GM04504 (cell line): ENCODE data around the gene SYT11.
"Not testable (repeated sequence)": the region's sequence is repeated elsewhere in the genome, so short reads cannot be mapped to it uniquely, and the experiment has no call there.

Experiments
- DNase-seq: peaks from one replicate; pipeline ENCODE4 v3.0.0-alpha.2; 2012; ENCODE audit warnings: low read depth

The SYT11 gene

GRCh38 chr1:155899683-155900082, 40.3 kb downstream of the SYT11 start:
- DNase-seq: no peak

- DNase-seq: no peak
These were observed 40.8 kb downstream of the SYT11 start for GRCh38 chr1:155900161-155900560.

DNA sequence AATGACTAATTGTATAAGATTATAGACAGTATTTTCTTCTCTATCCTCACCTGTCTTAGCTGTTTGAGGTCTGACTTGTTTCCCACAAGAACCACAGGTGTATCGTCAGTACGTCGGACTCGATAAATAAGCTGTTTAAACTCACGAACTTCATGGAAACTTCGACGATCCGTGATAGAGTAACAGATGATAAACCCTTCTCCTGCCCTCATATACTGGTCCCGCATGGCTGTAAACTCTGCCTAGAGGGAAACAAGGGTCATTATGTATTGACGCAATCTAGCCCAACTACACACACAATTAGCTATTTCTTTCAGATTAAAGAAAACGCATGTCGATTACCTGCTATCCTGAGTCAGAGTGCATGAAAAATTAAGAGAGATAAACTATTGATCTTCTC, 44.9 kb downstream of the SYT11 start:
- DNase-seq: no peak

DNA sequence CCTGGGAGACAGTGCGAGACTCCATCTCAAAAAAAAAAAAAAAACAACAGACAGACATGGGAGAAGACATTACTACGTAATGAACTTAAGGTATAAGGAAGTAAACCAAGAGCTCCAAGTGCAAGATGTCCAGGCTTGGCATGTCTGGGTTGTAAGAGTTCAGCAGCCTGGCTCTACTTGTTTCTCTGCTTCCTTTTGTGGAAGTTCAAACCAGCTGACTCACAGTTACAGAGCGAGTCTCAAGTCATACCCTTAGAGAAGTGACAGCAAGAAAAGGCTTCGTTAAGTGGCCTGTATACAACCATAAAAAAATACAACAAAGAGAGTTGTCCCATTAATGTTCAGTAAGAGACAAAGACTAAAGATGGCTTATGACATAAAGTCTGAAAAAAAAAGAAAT, 50.5 kb downstream of the SYT11 start:
- no peak for DNase-seq

GRCh38 chr1:155910621-155911121, 51.3 kb downstream of the SYT11 start:
- no peak for DNase-seq

DNA sequence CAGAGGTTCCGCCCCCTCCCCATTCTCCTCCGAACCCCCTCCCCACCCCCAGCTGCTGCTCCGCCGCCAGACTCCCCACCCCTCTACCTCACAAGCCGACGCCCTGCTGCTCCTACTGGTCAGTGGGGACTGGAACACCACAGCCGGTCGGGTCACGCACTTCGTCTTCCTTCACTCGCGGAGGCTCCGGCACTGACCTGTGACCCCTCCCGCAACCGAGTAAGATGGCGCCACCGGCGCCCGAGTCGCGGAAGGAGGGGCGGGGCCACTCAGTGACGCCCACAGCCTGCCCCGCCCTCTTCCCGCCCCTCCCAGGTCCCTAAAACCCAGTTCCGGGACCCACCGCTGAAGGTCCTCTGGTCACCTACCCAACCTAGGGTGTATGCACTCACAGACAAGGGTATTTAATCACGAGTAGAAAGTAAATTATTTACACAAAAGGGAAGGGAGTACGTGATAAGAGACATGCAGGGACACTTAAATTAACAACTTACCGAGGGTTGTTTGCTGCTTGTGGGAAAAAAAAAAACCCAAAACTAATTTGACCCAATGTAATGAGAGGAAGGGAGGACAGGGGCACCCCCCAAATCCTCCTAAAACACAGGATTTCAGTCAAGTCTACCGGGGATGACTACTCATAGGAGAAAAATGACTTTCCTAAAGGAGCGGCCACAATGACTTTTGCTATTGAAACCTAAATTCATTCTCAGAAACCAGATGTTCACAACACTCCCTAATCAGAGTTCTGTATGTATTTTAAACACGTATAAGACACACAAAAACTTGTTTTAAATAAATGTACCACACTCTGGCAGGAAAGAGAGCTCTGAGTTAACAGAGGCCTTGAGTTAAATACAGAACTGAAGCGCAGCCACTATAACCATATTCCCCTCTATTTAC, 52.0 kb downstream of the SYT11 start, which contains the start of gene RIT1:
TSS of gene RIT1 (minus strand) at position 194 of the 900 bp plus-strand sequence. CDS start 588 bp downstream, outside the sequence.
- no peak for DNase-seq

GRCh38 chr1:155912056-155912536, 52.7 kb downstream of the SYT11 start:
- no peak for DNase-seq

DNA sequence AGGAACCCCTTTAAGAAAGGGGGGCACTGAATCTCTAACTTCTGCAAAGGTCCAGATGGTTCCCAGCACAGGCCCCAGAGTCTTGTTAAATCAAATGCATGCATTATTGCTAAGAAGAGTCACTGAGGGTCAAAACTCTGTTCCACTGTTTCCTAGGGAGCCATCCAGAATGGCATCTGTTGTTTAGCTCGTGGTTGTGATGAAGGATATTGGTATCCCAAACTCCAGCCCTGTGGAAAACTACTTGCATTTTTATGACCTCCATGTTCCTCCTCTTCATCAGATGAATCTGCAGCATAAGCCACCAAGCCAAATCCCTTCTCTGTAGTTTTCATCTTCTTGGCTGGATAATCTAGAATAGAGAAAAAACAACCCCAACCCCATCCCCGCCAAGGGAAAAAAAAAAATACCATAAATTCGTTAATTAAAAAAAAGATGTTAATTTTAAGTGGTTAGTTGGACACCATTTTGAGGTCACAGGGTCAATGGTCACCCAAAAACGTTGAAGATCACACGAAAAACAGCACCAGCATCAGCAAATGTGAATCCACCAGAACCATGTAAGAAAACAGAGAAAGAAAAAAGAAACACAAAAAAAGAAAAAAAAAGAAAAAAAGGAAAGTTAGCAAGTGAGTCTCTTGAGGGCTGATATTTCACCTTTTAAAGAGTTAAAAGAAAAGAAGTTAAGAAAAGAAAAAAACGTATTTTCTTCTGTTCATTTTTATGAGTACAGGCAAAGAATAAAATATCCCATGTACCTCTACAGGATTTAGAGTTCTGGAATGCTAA, 54.8 kb downstream of the SYT11 start:
- DNase-seq: no peak

DNA sequence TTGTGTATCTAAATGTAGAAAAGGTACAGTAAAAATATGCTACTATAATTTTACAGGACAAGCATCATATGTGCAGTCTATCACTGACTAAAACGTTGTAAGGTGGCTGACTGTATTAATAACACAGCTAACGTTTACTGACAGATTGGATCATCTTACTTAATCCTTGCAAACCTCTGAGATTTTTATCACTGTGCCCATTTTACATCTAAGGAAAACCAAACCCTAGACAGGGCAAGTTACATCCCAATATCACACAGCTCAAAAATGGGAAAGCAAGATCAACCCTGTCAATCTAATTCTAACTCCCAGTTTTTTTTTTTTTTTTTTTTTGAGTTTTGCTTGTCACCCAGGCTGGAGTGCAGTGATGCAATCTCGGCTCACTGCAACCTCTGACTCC, 59.3 kb downstream of the SYT11 start:
- no peak for DNase-seq

DNA sequence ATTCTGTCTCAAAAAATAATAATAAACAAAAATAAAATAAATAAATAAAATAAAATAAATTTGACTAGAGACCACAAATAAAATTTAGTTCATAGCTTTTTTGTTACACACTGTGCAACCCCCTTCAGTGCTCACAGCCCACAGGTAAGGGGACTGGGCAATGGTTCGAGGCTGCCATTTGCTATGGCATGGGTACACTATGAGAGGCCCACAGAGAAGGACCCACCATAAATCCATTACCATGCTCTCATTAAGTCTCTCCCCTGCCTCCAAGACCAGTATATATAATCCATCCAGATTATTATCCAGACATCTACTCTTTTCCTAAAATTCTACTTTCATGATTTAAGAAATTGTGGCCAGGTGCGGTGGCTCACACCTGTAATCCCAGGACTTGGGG, 60.4 kb downstream of the SYT11 start:
- DNase-seq: no peak

DNA sequence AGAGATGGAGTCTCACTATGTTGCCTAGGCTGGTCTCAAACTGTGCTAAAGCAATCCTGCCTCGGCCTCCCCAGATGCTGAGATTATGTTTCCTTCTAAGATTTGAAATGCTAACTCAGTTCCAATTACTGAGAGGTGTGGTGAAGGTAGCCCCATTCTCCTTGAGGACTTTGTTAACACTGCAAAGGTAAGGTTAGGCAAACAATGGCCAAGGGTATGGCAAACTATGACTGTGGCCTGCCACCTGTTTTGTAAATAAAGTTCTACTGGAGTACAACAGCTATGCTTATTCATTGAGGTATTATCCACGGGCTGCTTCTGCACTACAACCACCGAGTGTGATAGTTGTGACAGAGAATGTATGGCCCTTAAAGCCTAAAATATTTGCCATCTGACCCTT, 61.4 kb downstream of the SYT11 start:
- no peak for DNase-seq

DNA sequence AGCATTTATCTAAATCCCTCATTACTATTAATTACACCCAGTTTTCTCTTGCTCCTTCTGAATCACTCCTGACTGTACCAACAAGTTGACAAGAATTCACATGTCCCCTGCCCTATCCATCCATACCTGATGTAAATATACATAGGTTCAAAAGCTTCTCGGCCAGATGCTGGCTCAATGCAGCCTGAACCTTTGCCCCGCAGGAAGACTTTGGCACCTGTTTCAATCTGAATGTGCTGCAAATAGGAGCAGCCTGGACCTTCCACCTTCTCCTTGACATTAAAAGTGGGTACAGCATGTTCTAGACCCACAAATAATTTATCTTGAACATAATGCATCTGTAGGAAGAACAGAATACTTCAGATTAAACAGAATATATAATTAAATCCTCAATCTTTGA, 66.1 kb downstream of the SYT11 start:
- DNase-seq: no peak

- no peak for DNase-seq
These were observed 69.7 kb downstream of the SYT11 start for GRCh38 chr1:155929057-155929456.

DNA sequence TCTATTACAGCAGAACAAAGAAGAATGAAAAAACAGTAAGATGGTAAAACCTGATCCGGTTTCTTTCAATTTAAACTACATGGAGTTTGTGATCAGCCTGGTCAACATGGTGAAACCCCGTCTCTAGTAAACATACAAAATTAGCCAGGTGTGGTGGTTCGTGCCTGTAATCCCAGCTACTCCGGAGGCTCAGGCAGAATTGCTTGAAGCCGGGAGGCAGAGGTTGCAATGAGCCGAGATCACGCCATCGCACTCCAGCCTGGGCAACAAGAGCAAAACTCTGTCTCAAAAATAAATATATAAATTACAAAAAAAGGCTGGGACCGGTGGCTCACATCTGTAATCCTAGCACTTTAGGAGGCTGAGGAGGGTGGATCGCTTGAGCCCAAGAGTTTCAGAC, 71.4 kb downstream of the SYT11 start:
- DNase-seq: not testable (repeated sequence)

DNA sequence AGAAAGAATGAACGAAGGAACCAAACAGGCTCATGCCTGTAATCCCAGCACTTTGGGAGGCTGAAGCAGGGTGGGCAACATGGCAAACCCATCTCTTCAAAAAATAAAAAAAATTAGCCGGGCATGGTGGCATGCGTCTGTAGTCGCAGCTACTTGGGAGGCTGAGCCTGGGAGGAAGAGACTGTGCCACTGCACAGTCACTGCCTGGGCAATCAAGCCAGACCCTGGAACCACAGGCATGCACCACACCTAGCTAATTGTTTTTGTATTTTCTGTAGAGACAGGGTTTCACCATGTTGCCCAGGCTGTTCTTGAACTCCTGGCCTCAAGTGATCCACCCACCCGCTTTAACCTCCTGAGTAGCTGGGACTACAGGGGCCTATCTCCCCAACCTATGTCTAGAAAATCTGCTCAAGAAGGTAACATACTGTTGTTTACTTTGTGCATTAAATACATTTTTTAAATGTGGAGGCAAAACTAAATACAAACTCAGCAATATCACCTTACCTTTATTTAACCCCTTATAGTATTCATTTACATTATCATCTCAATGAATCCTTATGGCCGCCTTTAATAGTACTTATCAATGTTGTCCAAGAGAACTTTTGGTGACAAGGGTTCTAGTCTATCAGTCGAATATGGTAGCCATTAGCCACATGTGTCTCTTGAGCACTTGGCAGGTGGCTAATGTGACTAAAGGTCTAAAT, 72.1 kb downstream of the SYT11 start:
- DNase-seq: no peak

DNA sequence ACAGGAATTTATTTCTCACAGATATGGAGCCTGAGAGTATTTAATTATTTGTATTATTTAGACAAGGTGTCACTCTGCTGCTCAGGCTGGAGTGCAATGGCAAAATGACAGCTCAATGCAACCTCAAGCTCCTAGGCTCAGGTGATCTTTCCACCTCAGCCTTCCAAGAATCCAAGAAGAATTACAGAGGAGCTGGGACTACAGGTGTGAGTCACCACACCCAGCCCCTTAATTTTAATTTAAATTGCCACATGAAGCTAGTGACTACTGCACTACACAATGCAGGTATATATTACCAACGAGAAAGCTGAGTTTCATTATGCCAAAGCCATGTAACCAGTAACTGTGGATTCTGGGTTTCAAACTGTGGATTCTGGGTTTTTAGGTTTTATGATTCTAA, 72.7 kb downstream of the SYT11 start:
- DNase-seq: no peak

DNA sequence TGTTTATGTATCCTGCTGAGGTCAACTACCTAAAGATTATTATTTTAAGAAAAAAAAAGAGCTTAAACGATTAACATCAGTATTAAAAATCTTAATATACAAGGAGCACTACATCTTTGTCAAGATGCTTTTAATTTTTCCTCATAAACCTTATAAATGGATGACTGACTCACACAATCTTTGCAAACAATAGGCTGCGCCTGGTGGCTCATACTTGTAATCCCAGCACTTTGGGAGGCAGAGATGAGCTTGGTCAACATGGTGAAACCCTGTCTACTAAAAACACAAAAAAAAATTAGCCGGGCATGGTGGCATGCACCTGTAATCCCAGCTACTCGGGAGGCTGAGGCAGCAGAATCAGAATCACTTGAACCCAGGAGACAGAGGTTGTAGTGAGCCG, 73.1 kb downstream of the SYT11 start:
- no peak for DNase-seq

GRCh38 chr1:155933591-155934096, 74.3 kb downstream of the SYT11 start:
- DNase-seq: no peak

- peak; percentile 98 for DNase-seq
These were observed 74.9 kb downstream of the SYT11 start, which contains the start of gene KHDC4 for GRCh38 chr1:155934097-155934935. TSS of gene KHDC4 (minus strand) at chr1:155934413. CDS start at chr1:155934373, 40 bp downstream.
